OCI-LY3 (cell line): Measurements from ENCODE around the gene SOWAHB.
"Not testable (repeated sequence)": the region's sequence is repeated elsewhere in the genome, so short reads cannot be mapped to it uniquely, and the experiment has no call there.

ENCODE experiments used
- H2AFZ ChIP-seq: fragments of 200-600, 300-600 bp; shearing (Covaris generic); 2 replicates; pipeline ENCODE4 v1.6.0; 2014; ENCODE audit warnings: antibody characterized with exemption, low read depth, low read length
- H3K27ac ChIP-seq: fragments of 200-600, 300-600 bp; sonication (generic); 2 replicates; pipeline ENCODE4 v1.5.1; 2014; ENCODE audit warnings: mild to moderate bottlenecking, low read length, moderate library complexity, mixed read lengths
- H3K27me3 ChIP-seq: fragments of 200-600, 300-600 bp; sonication (generic); 2 replicates; pipeline ENCODE4 v1.6.1; 2014; ENCODE audit warnings: low read depth, low read length, mixed read lengths
- H3K36me3 ChIP-seq: fragments of 200-600, 300-600 bp; sonication (generic); replicated peaks from 2 replicates; pipeline ENCODE3; 2014; ENCODE audit warnings: low read depth, low read length, mixed read lengths
- H3K4me1 ChIP-seq: fragments of 300-600, 200-600 bp; sonication (generic); 2 replicates; pipeline ENCODE4 v1.6.1; 2014; ENCODE audit warnings: low read length, mixed read lengths
- H3K4me2 ChIP-seq: fragments of 200-600, 300-600 bp; sonication (generic); 2 replicates; pipeline ENCODE4 v1.6.1; 2014; ENCODE audit warnings: low read length, mixed read lengths
- H3K4me3 ChIP-seq: fragments of 300-600, 200-600 bp; sonication (generic); 2 replicates; pipeline ENCODE4 v1.5.1; 2014; ENCODE audit warnings: antibody characterized with exemption, mild to moderate bottlenecking, low read length, moderate library complexity
- H3K79me2 ChIP-seq: fragments of 300-600, 200-600 bp; shearing (Covaris generic); 2 replicates; pipeline ENCODE4 v1.6.1; 2014; ENCODE audit warnings: mild to moderate bottlenecking, low read length, mixed read lengths
- H3K9ac ChIP-seq: fragments of 300-600, 200-600 bp; shearing (Covaris generic); 2 replicates; pipeline ENCODE4 v1.6.0; 2014; ENCODE audit warnings: mild to moderate bottlenecking, low read length, moderate library complexity
- H3K9me3 ChIP-seq: fragments of 200-600, 300-600 bp; shearing (Covaris generic); 2 replicates; pipeline ENCODE4 v1.6.1; 2014; ENCODE audit warnings: low read length, mixed read lengths; ENCODE audit not compliant: insufficient read depth
- H4K20me1 ChIP-seq: fragments of 200-600, 300-600 bp; sonication (generic); 2 replicates; pipeline ENCODE4 v1.6.1; 2016; ENCODE audit warnings: low read length, mixed read lengths; ENCODE audit not compliant: insufficient read depth
- EZH2phosphoT487 ChIP-seq: fragments of 200-600 bp; shearing (Covaris generic); IDR thresholded peaks from 2 replicates; pipeline ENCODE4 v1.6.1; 2018; ENCODE audit warnings: antibody characterized with exemption, mixed run types, low read depth
- TF ChIP-seq, protein P1 (sequence below): fragments of 200-600, 300-600 bp; sonication (generic); IDR thresholded peaks from 2 replicates; pipeline ENCODE4 v1.5.1; 2014; ENCODE audit warnings: antibody characterized with exemption, low read length, low read depth

SOWAHB gene

DNA sequence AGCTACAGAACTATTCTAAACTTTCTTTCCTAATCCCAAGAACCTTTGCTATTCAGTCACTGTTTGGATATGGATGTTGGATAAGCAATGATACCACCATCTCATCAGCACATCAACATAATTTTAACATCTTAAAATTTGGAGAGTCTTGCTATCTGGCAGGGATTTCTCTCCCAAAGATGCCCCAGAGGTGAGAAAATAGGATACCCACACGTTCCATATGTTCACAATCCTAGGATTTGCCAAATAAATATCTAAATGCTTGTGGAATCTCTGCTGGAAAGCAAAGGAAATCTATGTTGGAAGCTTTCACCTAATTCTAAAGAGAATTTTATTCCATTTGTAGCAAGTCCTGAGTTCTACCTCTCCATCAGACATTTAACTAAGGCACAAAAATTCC is 24.4 kb downstream of the SOWAHB start:
- no peak overlapping the region for H3K4me3 ChIP-seq
- H3K4me1 ChIP-seq = no peaks in the 10 kb centered on the region
- H3K4me2 ChIP-seq = no peak overlapping the region
- H3K27ac ChIP-seq = no peak overlapping the region
- no peaks in the 10 kb centered on the region for H3K79me2 ChIP-seq
- H3K36me3 ChIP-seq = no peaks in the 10 kb centered on the region
- H2AFZ ChIP-seq = no peak overlapping the region
- H3K27me3 ChIP-seq = 0 out of 2 replicates have a peak, but pooled peaks cover 3% of the 10 kb centered on the region
- H3K9ac ChIP-seq = no peak overlapping the region
- no peaks in the 10 kb centered on the region for H4K20me1 ChIP-seq
- no peak for TF ChIP-seq EZH2phosphoT487
- TF ChIP-seq, protein P1, sequence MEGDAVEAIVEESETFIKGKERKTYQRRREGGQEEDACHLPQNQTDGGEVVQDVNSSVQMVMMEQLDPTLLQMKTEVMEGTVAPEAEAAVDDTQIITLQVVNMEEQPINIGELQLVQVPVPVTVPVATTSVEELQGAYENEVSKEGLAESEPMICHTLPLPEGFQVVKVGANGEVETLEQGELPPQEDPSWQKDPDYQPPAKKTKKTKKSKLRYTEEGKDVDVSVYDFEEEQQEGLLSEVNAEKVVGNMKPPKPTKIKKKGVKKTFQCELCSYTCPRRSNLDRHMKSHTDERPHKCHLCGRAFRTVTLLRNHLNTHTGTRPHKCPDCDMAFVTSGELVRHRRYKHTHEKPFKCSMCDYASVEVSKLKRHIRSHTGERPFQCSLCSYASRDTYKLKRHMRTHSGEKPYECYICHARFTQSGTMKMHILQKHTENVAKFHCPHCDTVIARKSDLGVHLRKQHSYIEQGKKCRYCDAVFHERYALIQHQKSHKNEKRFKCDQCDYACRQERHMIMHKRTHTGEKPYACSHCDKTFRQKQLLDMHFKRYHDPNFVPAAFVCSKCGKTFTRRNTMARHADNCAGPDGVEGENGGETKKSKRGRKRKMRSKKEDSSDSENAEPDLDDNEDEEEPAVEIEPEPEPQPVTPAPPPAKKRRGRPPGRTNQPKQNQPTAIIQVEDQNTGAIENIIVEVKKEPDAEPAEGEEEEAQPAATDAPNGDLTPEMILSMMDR = no peak
- H3K9me3 ChIP-seq = no peaks in the 10 kb centered on the region

DNA sequence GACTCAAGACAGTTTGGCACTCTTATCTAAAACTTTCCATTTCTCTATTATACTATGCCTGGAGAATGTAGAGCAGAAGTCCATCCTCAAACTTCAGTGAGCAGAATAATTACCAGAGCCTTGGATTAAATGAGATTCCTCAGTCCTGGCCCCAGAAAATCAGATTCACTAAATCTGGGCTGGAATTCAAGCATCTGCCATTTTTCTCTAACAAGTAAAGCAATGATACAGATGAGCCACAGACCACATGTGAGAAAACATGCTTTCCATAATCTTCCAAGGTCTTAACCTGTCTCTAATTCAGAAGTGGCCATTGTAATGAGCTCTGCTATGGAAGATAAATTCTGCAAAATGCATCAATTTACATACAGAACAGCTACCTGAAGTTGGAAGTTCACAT is 25.4 kb downstream of the SOWAHB start:
- no peaks in the 10 kb centered on the region for H3K9me3 ChIP-seq
- H3K9ac ChIP-seq = no peak overlapping the region
- no peaks in the 10 kb centered on the region for H3K4me1 ChIP-seq
- H3K4me2 ChIP-seq = no peak overlapping the region
- no peak overlapping the region for H3K27ac ChIP-seq
- H4K20me1 ChIP-seq = no peaks in the 10 kb centered on the region
- H3K79me2 ChIP-seq = no peaks in the 10 kb centered on the region
- H3K4me3 ChIP-seq = no peak overlapping the region
- no peak for TF ChIP-seq EZH2phosphoT487
- TF ChIP-seq, protein P1 = no peak
- H3K36me3 ChIP-seq = no peaks in the 10 kb centered on the region
- no peak overlapping the region; the same call in 1 of the 2 replicates for H2AFZ ChIP-seq
- 0 out of 2 replicates have a peak, but pooled peaks cover 3% of the 10 kb centered on the region for H3K27me3 ChIP-seq

DNA sequence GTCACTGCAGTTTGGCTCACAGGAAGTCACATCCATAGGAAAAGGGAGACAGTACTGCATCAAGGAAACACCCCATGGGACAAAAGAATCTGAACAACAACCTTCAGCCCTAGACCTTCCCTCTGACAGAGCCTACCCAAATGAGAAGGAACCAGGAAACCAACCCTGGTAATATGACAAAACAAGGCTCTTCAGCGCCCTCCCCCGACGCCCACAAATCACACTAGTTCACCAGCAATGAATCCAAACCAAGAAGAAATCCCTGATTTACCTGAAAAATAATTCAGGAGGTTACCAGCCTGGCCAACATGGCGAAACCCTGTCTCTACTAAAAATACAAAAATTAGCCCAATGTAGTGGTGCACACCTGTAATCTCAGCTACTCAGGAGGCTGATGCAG is 29.2 kb downstream of the SOWAHB start:
- not testable (repeated sequence) for H3K4me3 ChIP-seq, H2AFZ ChIP-seq, H3K36me3 ChIP-seq, H3K27me3 ChIP-seq, H3K4me2 ChIP-seq, H3K9ac ChIP-seq, H3K4me1 ChIP-seq, H3K9me3 ChIP-seq, H3K27ac ChIP-seq, H3K79me2 ChIP-seq, H4K20me1 ChIP-seq

DNA sequence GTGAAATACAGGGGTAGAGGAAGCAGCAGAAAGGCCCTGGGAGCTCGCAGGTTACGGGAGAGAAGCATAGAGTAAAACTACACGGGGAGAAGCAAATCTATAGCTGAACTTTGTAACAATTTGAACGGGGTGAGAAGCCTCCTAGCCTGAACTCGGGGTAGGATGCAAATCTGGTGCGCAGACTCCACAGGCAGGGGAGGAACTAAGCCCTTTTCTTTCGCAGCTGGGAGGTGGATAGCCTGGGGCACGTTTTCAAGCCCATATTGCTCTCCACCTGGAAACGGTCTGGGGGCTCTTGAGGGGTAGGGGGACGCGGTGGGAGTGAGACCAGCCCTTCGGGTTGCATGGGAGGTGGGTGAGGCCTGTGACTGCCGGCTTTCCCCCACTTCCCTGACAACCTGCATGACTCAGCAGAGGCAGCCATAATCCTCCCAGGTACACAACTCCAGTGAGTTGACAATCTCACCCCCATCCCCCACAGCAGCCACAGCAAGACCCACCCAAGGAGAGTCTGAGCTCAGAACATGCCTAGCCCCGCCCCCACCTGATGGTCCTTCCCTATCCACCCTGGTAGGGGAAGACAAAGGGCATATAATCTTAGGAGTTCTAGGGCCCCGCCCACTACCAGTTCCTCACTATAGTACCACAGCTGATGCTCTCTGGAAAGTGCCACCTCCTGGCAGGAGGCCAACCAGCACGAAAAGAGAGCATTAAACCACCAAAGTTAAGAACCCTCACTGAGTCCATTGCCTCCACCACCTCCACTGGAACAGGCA is 29.9 kb downstream of the SOWAHB start:
- Histone ChIP-seq H3K4me1 (no peaks in the 10 kb centered on the region), H3K27ac (no peak overlapping the region), H3K4me2 (no peak overlapping the region), H3K79me2 (no peaks in the 10 kb centered on the region), H2AFZ (no peak overlapping the region), H4K20me1 (no peaks in the 10 kb centered on the region), H3K9ac (no peak overlapping the region), H3K27me3 (no peaks in the 10 kb centered on the region), H3K4me3 (no peak overlapping the region), H3K36me3 (no peaks in the 10 kb centered on the region), H3K9me3 (no peaks in the 10 kb centered on the region)
- no peak for TF ChIP-seq EZH2phosphoT487
- TF ChIP-seq, protein P1 = no peak
